GM18508 (cell line): Measurements from ENCODE around the gene SLC36A2.
A peak's percentile ranks its signal among the peaks of the same experiment; 100 is the strongest.

Experiments used
- ATAC-seq: cut with Tn5 transposase; IDR thresholded peaks from one replicate; pipeline ENCODE4 v1.9.1; 2021; ENCODE audit warnings: moderate number of reproducible peaks; ENCODE audit not compliant: insufficient read depth, unreplicated experiment

SLC36A2 gene

DNA sequence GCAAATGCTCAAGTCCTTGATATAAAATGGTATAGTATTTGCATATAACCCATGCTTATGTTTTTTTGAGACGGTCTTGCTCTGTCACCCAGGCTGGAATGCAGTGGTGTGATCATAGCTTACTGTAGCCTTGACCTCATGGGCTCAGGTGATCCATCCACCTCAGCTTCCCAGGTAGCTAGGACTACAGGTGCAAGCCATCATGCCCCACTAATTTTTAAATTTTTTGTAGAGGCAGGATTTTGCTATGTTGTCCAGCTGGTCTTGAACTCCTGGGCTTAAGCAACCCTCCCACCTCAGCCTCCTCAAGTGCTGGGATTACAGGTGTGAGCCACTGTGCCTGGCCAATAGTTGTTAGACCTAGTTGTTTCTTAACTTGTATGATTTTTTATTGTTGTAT lies 61.1 kb downstream of the SLC36A2 start:
- ATAC-seq = no peak

DNA sequence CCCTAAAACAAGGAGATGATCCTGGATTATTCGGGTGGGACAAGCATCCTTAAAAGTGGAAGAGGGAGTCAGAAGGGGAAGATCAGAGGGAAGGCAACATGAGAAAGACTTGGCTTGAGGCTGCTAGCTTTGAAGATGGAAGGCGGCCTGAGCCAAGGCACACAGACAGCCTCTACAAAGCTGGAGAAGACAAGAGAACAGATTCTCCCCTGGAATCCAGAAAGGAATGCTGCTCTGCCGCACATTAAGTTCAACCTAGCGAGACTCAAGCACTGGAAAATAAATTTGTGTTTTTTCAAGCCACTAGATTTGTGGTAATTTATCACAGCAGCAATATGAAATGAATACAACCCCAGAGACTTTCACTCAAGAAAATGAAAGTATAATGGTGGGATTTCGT lies 61.7 kb downstream of the SLC36A2 start:
- ATAC-seq = no peak

DNA sequence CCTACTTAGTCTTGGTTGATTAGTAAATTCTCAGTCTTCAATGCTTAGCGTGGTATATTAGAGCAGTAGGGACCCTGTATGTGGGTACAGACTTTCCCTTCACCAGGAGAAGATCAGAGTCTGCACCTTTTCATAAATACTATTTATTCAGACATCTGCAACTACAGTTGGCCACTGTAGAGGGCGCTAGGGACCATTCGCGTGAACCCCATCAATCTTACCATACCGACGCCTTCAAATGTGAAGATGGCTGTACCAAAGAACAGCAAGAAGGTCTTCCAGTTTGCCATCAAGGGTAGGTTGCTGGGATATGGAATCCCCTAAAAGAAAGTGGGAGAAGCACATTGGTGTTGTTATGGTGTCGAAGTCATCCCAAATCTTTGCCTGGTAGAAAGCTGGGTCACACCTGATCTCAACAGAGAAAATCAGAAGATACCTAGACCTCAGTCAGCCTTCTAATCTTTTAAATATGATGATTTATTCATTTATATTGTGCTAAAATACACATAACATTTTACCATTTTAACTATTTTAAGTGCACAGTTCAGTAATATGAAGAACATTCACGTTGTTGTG lies 62.9 kb downstream of the SLC36A2 start:
- ATAC-seq = no peak

GRCh38 chr5:151283120-151283825 lies 64.1 kb downstream of the SLC36A2 start:
- no peak for ATAC-seq

- no peak for ATAC-seq
Observed at GRCh38 chr5:151281001-151281639, 66.2 kb downstream of the SLC36A2 start.

DNA sequence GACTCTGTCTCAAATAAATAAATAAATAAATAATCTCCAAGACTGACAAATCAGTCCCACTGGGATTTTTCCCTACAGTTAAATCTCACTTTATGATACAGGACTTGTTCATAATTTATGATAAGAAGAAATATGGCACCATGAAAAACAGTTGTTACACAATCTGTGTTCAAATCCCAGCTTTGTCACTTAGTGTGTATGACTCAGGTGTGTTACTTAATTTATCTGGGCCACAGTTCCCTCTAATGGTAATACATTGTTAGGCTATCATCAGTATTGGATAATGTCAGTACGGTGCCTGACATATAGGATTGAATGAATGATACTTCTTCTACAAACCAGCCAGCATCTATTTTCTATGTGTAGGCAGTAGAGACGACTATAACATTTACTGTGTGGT lies 66.9 kb downstream of the SLC36A2 start:
- ATAC-seq = no peak

DNA sequence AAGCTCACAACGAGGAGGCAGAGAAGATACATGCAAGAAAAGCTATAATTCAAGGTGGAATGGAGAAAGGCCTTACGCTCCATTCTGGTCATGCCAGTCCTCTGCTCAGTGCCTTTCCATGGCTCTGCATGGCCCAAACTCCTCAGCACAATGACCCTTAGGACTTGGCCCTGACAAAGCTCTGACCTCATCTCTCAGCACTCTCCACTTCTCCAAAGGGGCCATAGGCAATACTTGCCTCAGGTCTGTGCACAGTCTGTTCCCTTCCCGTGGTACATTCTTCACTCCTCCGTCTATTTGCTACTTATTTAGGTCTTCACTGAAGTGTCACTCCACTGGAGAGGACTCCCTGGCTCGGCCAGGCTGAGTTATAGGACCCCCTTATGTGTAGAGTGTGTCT lies 68.5 kb downstream of the SLC36A2 start:
- ATAC-seq = no peak

GRCh38 chr5:151275803-151276202 lies 71.6 kb downstream of the SLC36A2 start:
- no peak for ATAC-seq

DNA sequence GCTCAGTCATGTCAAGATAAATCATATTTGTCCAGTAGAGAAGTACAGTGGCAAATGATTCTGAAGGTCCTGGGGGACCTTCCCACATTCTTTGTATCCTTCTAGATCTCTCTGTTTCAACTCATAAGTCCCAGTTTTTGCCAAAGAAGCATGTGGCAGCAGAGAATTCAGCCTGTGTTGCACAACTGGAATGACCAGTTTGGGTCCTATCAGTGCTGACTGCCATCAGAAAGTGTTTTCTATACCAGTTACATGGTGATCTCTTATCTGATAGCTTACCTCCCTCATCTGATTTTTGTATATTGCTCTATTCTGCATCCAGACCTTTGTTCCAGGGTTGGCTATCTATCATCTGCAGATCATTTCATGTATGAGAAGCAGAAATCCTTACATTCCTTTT lies 72.7 kb downstream of the SLC36A2 start:
- ATAC-seq = no peak

- no peak for ATAC-seq
Observed at GRCh38 chr5:151271336-151271735, 76.0 kb downstream of the SLC36A2 start.

GRCh38 chr5:151270599-151270998 lies 76.8 kb downstream of the SLC36A2 start:
- peak; percentile 85 for ATAC-seq

DNA sequence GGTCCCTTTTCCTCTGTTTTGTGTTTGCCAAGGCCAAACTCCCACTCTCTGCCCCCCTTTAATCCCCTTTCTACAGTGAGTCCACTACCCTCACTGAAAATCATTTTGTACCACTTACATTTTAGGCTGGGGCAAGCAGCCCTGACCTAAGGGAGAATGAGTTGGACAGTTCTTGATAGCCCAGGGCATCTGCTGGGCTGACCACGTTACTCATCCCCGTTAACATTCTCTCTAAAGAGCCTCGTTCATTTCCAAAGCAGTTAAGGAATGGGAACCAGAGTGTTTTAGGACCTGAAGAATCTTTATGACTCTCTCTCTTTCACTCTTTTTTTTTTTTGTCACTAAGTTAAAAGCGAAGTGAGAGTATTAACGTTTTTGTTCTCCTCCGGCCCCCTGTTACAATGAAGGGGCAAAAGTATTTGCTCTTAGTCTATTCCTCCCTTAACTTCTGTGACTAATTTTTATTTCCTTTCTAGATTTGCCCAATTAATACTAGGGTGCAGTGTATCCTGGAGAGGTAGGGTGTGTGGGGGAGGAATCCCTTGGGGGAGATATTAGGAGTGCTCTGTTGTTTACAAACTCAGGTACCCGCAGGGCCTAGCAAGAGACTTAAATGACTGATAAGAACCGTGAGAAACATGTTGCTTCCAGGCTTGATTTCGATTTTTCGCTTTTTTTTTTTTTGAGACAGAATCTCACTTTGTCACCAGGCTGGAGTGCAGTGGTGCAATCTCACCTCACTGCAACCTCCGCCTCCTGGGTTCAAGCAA lies 79.7 kb downstream of the SLC36A2 start:
- no peak for ATAC-seq
